Measurements from ENCODE around the gene KDM4E. TPM values are rescaled to one million over a fixed set of nuclear protein-coding genes. Genes with fewer than 3 reads are reported as not detected.

The KDM4E gene
- total and polyA plus RNA-seq, 9 of the 15 experiments (the other 6 are each of a cell fraction or from before 2014, with no cell fraction given): 0.04 TPM; not detected in 8

DNA sequence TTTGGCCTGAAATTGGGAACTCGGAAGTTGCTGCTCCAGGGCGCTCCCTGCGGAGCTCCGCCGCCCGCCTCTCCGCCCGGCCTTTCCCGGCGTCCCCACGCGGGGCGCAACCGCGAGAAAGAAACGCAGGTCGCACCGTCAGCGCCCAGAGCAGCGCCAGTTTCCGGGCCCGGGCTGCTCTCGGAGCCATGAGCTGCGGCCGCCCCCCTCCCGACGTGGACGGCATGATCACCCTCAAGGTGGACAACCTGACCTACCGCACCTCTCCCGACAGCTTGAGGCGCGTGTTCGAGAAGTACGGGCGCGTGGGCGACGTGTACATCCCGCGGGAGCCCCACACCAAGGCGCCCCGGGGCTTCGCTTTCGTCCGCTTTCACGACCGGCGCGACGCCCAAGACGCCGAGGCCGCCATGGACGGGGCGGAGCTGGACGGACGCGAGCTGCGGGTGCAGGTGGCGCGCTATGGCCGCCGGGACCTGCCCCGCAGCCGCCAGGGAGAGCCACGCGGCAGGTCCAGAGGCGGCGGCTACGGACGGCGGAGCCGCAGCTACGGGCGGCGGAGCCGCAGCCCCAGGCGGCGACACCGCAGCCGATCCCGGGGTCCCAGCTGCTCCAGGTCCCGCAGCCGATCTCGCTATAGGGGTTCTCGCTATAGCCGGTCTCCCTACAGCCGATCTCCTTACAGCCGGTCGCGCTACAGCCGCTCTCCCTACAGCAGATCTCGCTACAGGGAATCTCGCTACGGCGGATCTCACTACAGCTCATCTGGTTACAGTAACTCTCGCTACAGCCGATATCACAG, 42.2 kb downstream of the KDM4E start (continued):
- TF ChIP-seq ATF1 (CRISPR knock-in tag; IDR thresholded peaks at IDR 0.05): no peak
- peak; percentile 78 for TF ChIP-seq ATF1 (tag; IDR thresholded peaks at IDR 0.05)
- peak; percentile 59 for TF ChIP-seq PCBP1 (IDR thresholded peaks at IDR 0.05; ENCODE audit: low read depth, low read length, poor library complexity, severe bottlenecking)
- no peak for TF ChIP-seq ZKSCAN3 (CRISPR knock-in tag; IDR thresholded peaks at IDR 0.05)
- TF ChIP-seq, protein P1, sequence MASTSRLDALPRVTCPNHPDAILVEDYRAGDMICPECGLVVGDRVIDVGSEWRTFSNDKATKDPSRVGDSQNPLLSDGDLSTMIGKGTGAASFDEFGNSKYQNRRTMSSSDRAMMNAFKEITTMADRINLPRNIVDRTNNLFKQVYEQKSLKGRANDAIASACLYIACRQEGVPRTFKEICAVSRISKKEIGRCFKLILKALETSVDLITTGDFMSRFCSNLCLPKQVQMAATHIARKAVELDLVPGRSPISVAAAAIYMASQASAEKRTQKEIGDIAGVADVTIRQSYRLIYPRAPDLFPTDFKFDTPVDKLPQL (IDR thresholded peaks at IDR 0.05; ENCODE audit: extremely low read depth, insufficient read length): no peak
- peak; percentile 61; the same call in 1 of the 2 replicates for TF ChIP-seq ZNF592 (IDR thresholded peaks at IDR 0.05)
- TF ChIP-seq MTA3 (IDR thresholded peaks at IDR 0.05; ENCODE audit: borderline replicate concordance): peak; percentile 84; the same call in 1 of the 2 replicates
- TF ChIP-seq CBFA2T3 (IDR thresholded peaks at IDR 0.05): peak; percentile 14; the same call in 1 of the 2 replicates
- peak; percentile 89 for TF ChIP-seq CXXC5 (CRISPR knock-in tag; IDR thresholded peaks at IDR 0.05)
- TF ChIP-seq SETDB1 (IDR thresholded peaks at IDR 0.05; ENCODE audit: low read length): no peak
- no peak for TF ChIP-seq NKRF (IDR thresholded peaks at IDR 0.05; ENCODE audit: borderline replicate concordance)

All from K562 (cell line).